H9 (cell line): ENCODE data around the gene ASTN2. TPM values are rescaled to one million over a fixed set of nuclear protein-coding genes. Genes with fewer than 3 reads are reported as not detected.

ENCODE experiments used
- DNase-seq: peaks from one replicate; pipeline ENCODE4 v3.0.0-alpha.2; 2017
- H2AFZ ChIP-seq: one replicate; pipeline ENCODE4 v1.6.1; 2013; ENCODE audit warnings: mild to moderate bottlenecking, low read length, control low read depth, moderate library complexity
- H2AK5ac ChIP-seq: 2 replicates; pipeline ENCODE4 v1.6.1; 2013; ENCODE audit warnings: low read length, control low read depth, mixed read lengths; ENCODE audit not compliant: insufficient read length
- H2BK120ac ChIP-seq: one replicate; pipeline ENCODE4 v1.6.1; 2013; ENCODE audit warnings: low read depth, mild to moderate bottlenecking, low read length, control low read depth, inconsistent platforms; ENCODE audit not compliant: poor library complexity, severe bottlenecking
- H2BK12ac ChIP-seq: 2 replicates; pipeline ENCODE4 v1.6.1; 2013; ENCODE audit warnings: low read length, control low read depth, mixed read lengths, low read depth; ENCODE audit not compliant: insufficient read length
- H2BK15ac ChIP-seq: 2 replicates; pipeline ENCODE4 v1.6.1; 2013; ENCODE audit warnings: low read depth, low read length, control low read depth
- H2BK20ac ChIP-seq: one replicate; pipeline ENCODE4 v1.6.1; 2013; ENCODE audit warnings: low read depth, mild to moderate bottlenecking, low read length, control low read depth, inconsistent platforms; ENCODE audit not compliant: poor library complexity, severe bottlenecking
- H2BK5ac ChIP-seq: 2 replicates; pipeline ENCODE4 v1.6.1; 2013; ENCODE audit warnings: low read length, control low read depth, mixed read lengths; ENCODE audit not compliant: insufficient read length
- H3K14ac ChIP-seq: 2 replicates; pipeline ENCODE4 v1.6.1; 2013; ENCODE audit warnings: low read length, control low read depth; ENCODE audit not compliant: insufficient read depth
- H3K18ac ChIP-seq: 2 replicates; pipeline ENCODE4 v1.6.1; 2013; ENCODE audit warnings: low read depth, mild to moderate bottlenecking, mixed read lengths, low read length, control low read depth; ENCODE audit not compliant: insufficient read length
- H3K23ac ChIP-seq: 2 replicates; pipeline ENCODE4 v1.6.1; 2013; ENCODE audit warnings: low read length, control low read depth, mixed read lengths, low read depth; ENCODE audit not compliant: insufficient read length
- H3K23me2 ChIP-seq: 2 replicates; pipeline ENCODE4 v1.6.1; 2013; ENCODE audit warnings: low read depth, mild to moderate bottlenecking, mixed read lengths, low read length, control low read depth; ENCODE audit not compliant: insufficient read length, poor library complexity, severe bottlenecking
- H3K27ac ChIP-seq: 2 replicates; pipeline ENCODE4 v1.5.1; 2013; ENCODE audit warnings: low read length, control low read depth, mixed read lengths, low read depth; ENCODE audit not compliant: insufficient read length
- H3K27me3 ChIP-seq: 2 replicates; pipeline ENCODE4 v1.6.1; 2013; ENCODE audit warnings: low read length, control low read depth, inconsistent platforms; ENCODE audit not compliant: insufficient read depth
- H3K4ac ChIP-seq: 2 replicates; pipeline ENCODE4 v1.6.1; 2013; ENCODE audit warnings: low read depth, mild to moderate bottlenecking, control low read depth, inconsistent platforms, low read length, moderate library complexity
- H3K4me1 ChIP-seq: 2 replicates; pipeline ENCODE4 v1.6.1; 2013; ENCODE audit warnings: low read length, control low read depth, inconsistent platforms; ENCODE audit not compliant: insufficient read depth
- H3K4me2 ChIP-seq: 2 replicates; pipeline ENCODE4 v1.6.1; 2013; ENCODE audit warnings: low read length, control low read depth, mixed read lengths; ENCODE audit not compliant: insufficient read length, insufficient read depth
- H3K56ac ChIP-seq: 2 replicates; pipeline ENCODE4 v1.6.1; 2013; ENCODE audit warnings: low read depth, mild to moderate bottlenecking, mixed read lengths, low read length, control low read depth; ENCODE audit not compliant: insufficient read length
- H3K79me1 ChIP-seq: 2 replicates; pipeline ENCODE4 v1.6.1; 2013; ENCODE audit warnings: low read depth, mild to moderate bottlenecking, moderate library complexity, low read length, control low read depth, inconsistent platforms; ENCODE audit not compliant: insufficient read depth, poor library complexity, severe bottlenecking
- H3K79me2 ChIP-seq: 2 replicates; pipeline ENCODE4 v1.6.1; 2013; ENCODE audit warnings: low read length, control low read depth, inconsistent platforms; ENCODE audit not compliant: insufficient read depth
- H3K9ac ChIP-seq: 2 replicates; pipeline ENCODE4 v1.6.1; 2013; ENCODE audit warnings: low read length, control low read depth, mixed read lengths; ENCODE audit not compliant: insufficient read length; ENCODE audit errors: extremely low read depth
- H3K9me3 ChIP-seq: one replicate; pipeline ENCODE4 v1.6.1; 2013; ENCODE audit warnings: low read depth, low read length, inconsistent platforms; ENCODE audit not compliant: control insufficient read depth
- H3T11ph ChIP-seq: one replicate; pipeline ENCODE4 v1.6.1; 2013; ENCODE audit warnings: mild to moderate bottlenecking, low read length, control low read depth, inconsistent platforms
- H4K20me1 ChIP-seq: one replicate; pipeline ENCODE4 v1.6.1; 2013; ENCODE audit not compliant: control insufficient read depth, insufficient read length, insufficient read depth
- H4K5ac ChIP-seq: 2 replicates; pipeline ENCODE4 v1.6.1; 2013; ENCODE audit warnings: low read depth, mild to moderate bottlenecking, mixed read lengths, low read length, control low read depth; ENCODE audit not compliant: insufficient read length
- H4K8ac ChIP-seq: replicated peaks from 2 replicates; pipeline ENCODE4 v1.6.1; 2013; ENCODE audit warnings: low read length, control low read depth, mixed read lengths, low read depth; ENCODE audit not compliant: insufficient read length
- H4K91ac ChIP-seq: 2 replicates; pipeline ENCODE4 v1.6.1; 2013; ENCODE audit warnings: low read depth, mild to moderate bottlenecking, moderate library complexity, mixed read lengths, low read length, control low read depth; ENCODE audit not compliant: insufficient read length
- H3K27ac Mint-ChIP-seq, 3 experiments: 2 replicates in 2 of 3; 3 replicates in 1 of 3; pipeline ENCODE4 v1.8.0; 2020 to 2021; ENCODE audit warnings: mixed read lengths in 3 of 3, mild to moderate bottlenecking in 1 of 3, moderate library complexity in 1 of 3
- H3K27me3 Mint-ChIP-seq: 2 replicates; pipeline ENCODE4 v1.8.0; 2021; ENCODE audit warnings: low read depth, mild to moderate bottlenecking, moderate library complexity, mixed read lengths
- H3K36me3 Mint-ChIP-seq, 3 experiments: 2 replicates in 2 of 3; 3 replicates in 1 of 3; pipeline ENCODE4 v1.8.0; 2020 to 2021; ENCODE audit warnings: low read depth in 3 of 3, mixed read lengths in 3 of 3; ENCODE audit not compliant: insufficient read depth in 1 of 3
- H3K4me1 Mint-ChIP-seq, 2 experiments: 2 replicates each; pipeline ENCODE4 v1.8.0; 2020; ENCODE audit warnings: mixed read lengths in 2 of 2
- H3K4me3 Mint-ChIP-seq, 2 experiments: 2 replicates in 1 of 2; 3 replicates in 1 of 2; pipeline ENCODE4 v1.8.0; 2020 to 2021; ENCODE audit warnings: mild to moderate bottlenecking in 2 of 2, mixed read lengths in 2 of 2, moderate library complexity in 1 of 2
- H3K9me3 Mint-ChIP-seq, 2 experiments: 2 replicates in 1 of 2; 3 replicates in 1 of 2; pipeline ENCODE4 v1.8.0; 2020; ENCODE audit warnings: mild to moderate bottlenecking in 2 of 2, mixed read lengths in 2 of 2, moderate library complexity in 1 of 2
- WGBS: extraction: QIAGEN DNeasy Blood & Tissue Kit; methylation state at CpG from one replicate; pipeline ENCODE4 v1.1.7; 2013; ENCODE audit warnings: missing lambda C conversion rate, low lambda C conversion rate, mixed read lengths; ENCODE audit not compliant: insufficient read length; ENCODE audit errors: extremely low coverage; 5-methylcytosine and 5-hydroxymethylcytosine counted together
- total RNA-seq: library from RNA; stranded (reverse); gene quantifications from 2 replicates; pipeline ENCODE4 v1.2.1, GENCODE V29; 2021
- TF ChIP-seq, protein P1 (sequence below): fragments of 200-600 bp; sonication (generic); conservative IDR thresholded peaks from 3 replicates; pipeline ENCODE4 v1.8.0; 2021; ENCODE audit warnings: antibody characterized with exemption, mild to moderate bottlenecking

Gene ASTN2
- total RNA-seq, 1 experiment from 2014 or later, result 9.7 TPM

DNA sequence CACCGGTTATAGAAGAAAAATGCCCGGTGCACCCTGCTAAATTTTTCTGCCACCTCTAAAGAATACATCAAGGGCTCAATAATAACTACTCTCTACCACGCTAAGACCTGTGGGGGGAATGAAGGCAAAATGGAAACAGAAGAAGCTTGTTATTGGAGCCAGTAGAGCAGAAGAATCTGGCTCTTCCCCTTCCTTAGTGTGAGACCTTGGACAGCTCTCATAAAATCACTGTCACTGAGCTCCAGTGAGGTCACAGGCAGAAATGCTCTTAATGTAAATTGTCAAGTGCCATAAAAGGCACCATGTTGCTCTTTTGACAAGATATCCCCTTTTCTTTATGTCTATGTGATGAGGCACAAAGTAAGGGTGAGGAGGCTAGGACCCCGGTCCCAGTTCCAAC lies 74.4 kb downstream of the ASTN2 start:
- peaks cover 13 to 18% of the 10 kb centered on the region in 2 experiments for H3K4me1 Mint-ChIP-seq

More for the DNA sequence above, 74.4 kb downstream of the ASTN2 start:
- H3T11ph ChIP-seq, result no peak overlapping the region
- Mint-ChIP-seq H3K36me3 (peaks cover 0 to 4% (median 0%) of the 10 kb centered on the region in 3 experiments; a peak in 1 of 7 replicates), H3K27ac (no peak overlapping the region), H3K27me3 (no peaks in the 10 kb centered on the region), H3K9me3 (peaks cover 3 to 6% of the 10 kb centered on the region in 2 experiments; a peak in 1 of 5 replicates), H3K4me3 (no peak overlapping the region)
- H2BK120ac ChIP-seq, result no peak overlapping the region
- no peak overlapping the region for H2BK12ac ChIP-seq
- no peak overlapping the region for H2BK5ac ChIP-seq
- WGBS, result no CpG with 5 or more reads among the region's 4 CpGs
- no peaks in the 10 kb centered on the region for H3K27me3 ChIP-seq
- TF ChIP-seq, protein P1, sequence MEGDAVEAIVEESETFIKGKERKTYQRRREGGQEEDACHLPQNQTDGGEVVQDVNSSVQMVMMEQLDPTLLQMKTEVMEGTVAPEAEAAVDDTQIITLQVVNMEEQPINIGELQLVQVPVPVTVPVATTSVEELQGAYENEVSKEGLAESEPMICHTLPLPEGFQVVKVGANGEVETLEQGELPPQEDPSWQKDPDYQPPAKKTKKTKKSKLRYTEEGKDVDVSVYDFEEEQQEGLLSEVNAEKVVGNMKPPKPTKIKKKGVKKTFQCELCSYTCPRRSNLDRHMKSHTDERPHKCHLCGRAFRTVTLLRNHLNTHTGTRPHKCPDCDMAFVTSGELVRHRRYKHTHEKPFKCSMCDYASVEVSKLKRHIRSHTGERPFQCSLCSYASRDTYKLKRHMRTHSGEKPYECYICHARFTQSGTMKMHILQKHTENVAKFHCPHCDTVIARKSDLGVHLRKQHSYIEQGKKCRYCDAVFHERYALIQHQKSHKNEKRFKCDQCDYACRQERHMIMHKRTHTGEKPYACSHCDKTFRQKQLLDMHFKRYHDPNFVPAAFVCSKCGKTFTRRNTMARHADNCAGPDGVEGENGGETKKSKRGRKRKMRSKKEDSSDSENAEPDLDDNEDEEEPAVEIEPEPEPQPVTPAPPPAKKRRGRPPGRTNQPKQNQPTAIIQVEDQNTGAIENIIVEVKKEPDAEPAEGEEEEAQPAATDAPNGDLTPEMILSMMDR, result no peak
- no peak overlapping the region for H3K56ac ChIP-seq
- no peaks in the 10 kb centered on the region for H3K23me2 ChIP-seq
- no peak overlapping the region for H2AFZ ChIP-seq
- H2BK20ac ChIP-seq, result no peak overlapping the region
- no peak overlapping the region for H4K91ac ChIP-seq
- no peak overlapping the region for H3K9ac ChIP-seq
- no peaks in the 10 kb centered on the region for H4K20me1 ChIP-seq
- no peak overlapping the region for H3K14ac ChIP-seq
- no peak overlapping the region for H3K27ac ChIP-seq
- no peak overlapping the region for H3K4me2 ChIP-seq
- no peak overlapping the region for H4K5ac ChIP-seq
- no peaks in the 10 kb centered on the region for H3K79me1 ChIP-seq
- H2BK15ac ChIP-seq, result no peak overlapping the region
- H3K18ac ChIP-seq, result no peak overlapping the region
- no peak for DNase-seq
- H2AK5ac ChIP-seq, result no peak overlapping the region
- no peaks in the 10 kb centered on the region for H3K4me1 ChIP-seq
- H3K23ac ChIP-seq, result no peak overlapping the region
- H3K4ac ChIP-seq, result no peak overlapping the region
- H3K9me3 ChIP-seq, result no peaks in the 10 kb centered on the region
- H3K79me2 ChIP-seq, result no peaks in the 10 kb centered on the region
- H4K8ac ChIP-seq, result no peak overlapping the region
